Upper lobe of left lung (tissue), 6 donors: ENCODE measurements around the gene RIMBP2. TPM values are rescaled to one million over a fixed set of nuclear protein-coding genes. Genes with fewer than 3 reads are reported as not detected.

Experiments used
- ATAC-seq, 2 donors: fragments of 200-7000 bp; cut with Tn5 transposase; one replicate each; pipeline ENCODE4 v1.9.1; 2022; ENCODE audit warnings: mild to moderate bottlenecking in 2 of 2, moderate library complexity in 2 of 2; ENCODE audit not compliant: low FRiP score in 2 of 2
- DNase-seq, 2 donors: peaks; one replicate each; pipeline ENCODE4 v3.0.0-alpha.2; 2019 to 2020
- H3K27ac ChIP-seq, 4 donors: fragments of 200-600 bp; sonication (generic); one replicate each; pipeline ENCODE4 v1.5.1; 2016 to 2019
- H3K27me3 ChIP-seq, 4 donors: fragments of 200-600 bp; sonication (generic); one replicate each; pipeline ENCODE4 v1.5.1; 2017 to 2019
- H3K36me3 ChIP-seq, 4 donors: fragments of 200-600 bp; sonication (generic); one replicate each; pipeline ENCODE4 v1.5.1; 2016 to 2019
- H3K4me1 ChIP-seq, 4 donors: fragments of 200-600 bp; sonication (generic); one replicate each; pipeline ENCODE4 v1.5.1; 2018 to 2019
- H3K4me3 ChIP-seq, 4 donors: fragments of 200-600 bp; sonication (generic); one replicate each; pipeline ENCODE4 v1.5.1; 2017 to 2019; ENCODE audit warnings: mild to moderate bottlenecking in 2 of 4, moderate library complexity in 1 of 4
- H3K9me3 ChIP-seq, 4 donors: fragments of 200-600 bp; sonication (generic); one replicate each; pipeline ENCODE4 v1.5.1; 2018 to 2019
- CTCF ChIP-seq, 6 experiments: fragments of 450-650 bp in 4 of 6; fragments of 200-600 bp in 2 of 6; sonication (generic) in 2 of 6; IDR thresholded peaks; one replicate each; pipeline ENCODE4 v1.5.1; 2016 to 2019; ENCODE audit warnings: antibody characterized with exemption in 6 of 6
- EP300 ChIP-seq, 4 donors: sonication (generic); formaldehyde crosslinking; IDR thresholded peaks; one replicate each; pipeline ENCODE4 v1.5.1; 2017; ENCODE audit warnings: antibody characterized with exemption in 4 of 4, control low read depth in 2 of 4
- POLR2A ChIP-seq, 4 donors: fragments of 450-650 bp; IDR thresholded peaks; one replicate each; pipeline ENCODE4 v1.5.1; 2016 to 2017; ENCODE audit warnings: antibody characterized with exemption in 4 of 4, mild to moderate bottlenecking in 2 of 4
- POLR2AphosphoS5 ChIP-seq, 2 donors: sonication (generic); formaldehyde crosslinking; IDR thresholded peaks; one replicate each; pipeline ENCODE4 v1.5.1; 2017; ENCODE audit warnings: antibody characterized with exemption in 2 of 2
- WGBS, 2 donors: methylation state at CpG; one replicate each; pipeline ENCODE4 v1.1.5; 2017 to 2018; 5-methylcytosine and 5-hydroxymethylcytosine counted together
- total RNA-seq, 6 donors: library from RNA; depleted of rRNA in 4 of 6; stranded (reverse); fragments of >200 nt in 4 of 6; gene quantifications; one replicate each; pipeline versions ENCODE4 v1.1.0 to v1.2.1, GENCODE V29; 2016 to 2021
- donor health status: DM: no; HTN: no; CAD: no; lungs with moderate emphysema.
- donor health status: DM: no; HTN: yes; CAD: no; lungs with severe emphysema.

Gene RIMBP2
- total RNA-seq, 6 donors from 2014 or later: 0.23 to 3.9 (median 0.44) TPM; not detected in 1

GRCh38 chr12:130664772-130665171 lies 51.3 kb downstream of the RIMBP2 start:
- TF ChIP-seq POLR2A (IDR thresholded peaks at IDR 0.05): no peak
- no peak for TF ChIP-seq POLR2AphosphoS5 (IDR thresholded peaks at IDR 0.05)
- no peak for TF ChIP-seq CTCF (IDR thresholded peaks at IDR 0.05)
- TF ChIP-seq EP300 (IDR thresholded peaks at IDR 0.05): no peak
- no peak overlapping the region for H3K27ac ChIP-seq
- H3K4me3 ChIP-seq: no peak overlapping the region
- no peaks in the 10 kb centered on the region for H3K4me1 ChIP-seq
- H3K9me3 ChIP-seq: peaks cover 0 to 5% (median 0%) of the 10 kb centered on the region in 4 donors
- no peaks in the 10 kb centered on the region for H3K27me3 ChIP-seq
- no peaks in the 10 kb centered on the region for H3K36me3 ChIP-seq
- WGBS, 2 donors: 76 to 80% methylated on average over 8 of the region's 8 CpGs
- ATAC-seq (no peak), DNase-seq (no peak)

- DNase-seq (no peak), ATAC-seq (no peak)
- 83 to 93% methylated on average over 20 of the region's 20 CpGs for WGBS, 2 donors
- Histone ChIP-seq H3K9me3 (peaks cover 0 to 5% (median 0%) of the 10 kb centered on the region in 4 donors), H3K27ac (no peak overlapping the region), H3K27me3 (no peaks in the 10 kb centered on the region), H3K4me3 (no peak overlapping the region), H3K36me3 (no peaks in the 10 kb centered on the region), H3K4me1 (no peaks in the 10 kb centered on the region)
- TF ChIP-seq POLR2A (IDR thresholded peaks at IDR 0.05): no peak
Observed at GRCh38 chr12:130664252-130664651, 51.8 kb downstream of the RIMBP2 start.

- Histone ChIP-seq H3K4me1 (no peaks in the 10 kb centered on the region), H3K27me3 (no peaks in the 10 kb centered on the region), H3K36me3 (no peaks in the 10 kb centered on the region), H3K4me3 (no peak overlapping the region), H3K27ac (no peak overlapping the region), H3K9me3 (peaks cover 0 to 5% (median 0%) of the 10 kb centered on the region in 4 donors)
- TF ChIP-seq CTCF (IDR thresholded peaks at IDR 0.05) (no peak), EP300 (IDR thresholded peaks at IDR 0.05) (no peak), POLR2A (IDR thresholded peaks at IDR 0.05) (no peak), POLR2AphosphoS5 (IDR thresholded peaks at IDR 0.05) (no peak)
- WGBS, 2 donors: 53 to 70% methylated on average over 6 of the region's 6 CpGs
- DNase-seq (no peak), ATAC-seq (no peak)
Observed at GRCh38 chr12:130663514-130663913, 52.6 kb downstream of the RIMBP2 start.

DNA sequence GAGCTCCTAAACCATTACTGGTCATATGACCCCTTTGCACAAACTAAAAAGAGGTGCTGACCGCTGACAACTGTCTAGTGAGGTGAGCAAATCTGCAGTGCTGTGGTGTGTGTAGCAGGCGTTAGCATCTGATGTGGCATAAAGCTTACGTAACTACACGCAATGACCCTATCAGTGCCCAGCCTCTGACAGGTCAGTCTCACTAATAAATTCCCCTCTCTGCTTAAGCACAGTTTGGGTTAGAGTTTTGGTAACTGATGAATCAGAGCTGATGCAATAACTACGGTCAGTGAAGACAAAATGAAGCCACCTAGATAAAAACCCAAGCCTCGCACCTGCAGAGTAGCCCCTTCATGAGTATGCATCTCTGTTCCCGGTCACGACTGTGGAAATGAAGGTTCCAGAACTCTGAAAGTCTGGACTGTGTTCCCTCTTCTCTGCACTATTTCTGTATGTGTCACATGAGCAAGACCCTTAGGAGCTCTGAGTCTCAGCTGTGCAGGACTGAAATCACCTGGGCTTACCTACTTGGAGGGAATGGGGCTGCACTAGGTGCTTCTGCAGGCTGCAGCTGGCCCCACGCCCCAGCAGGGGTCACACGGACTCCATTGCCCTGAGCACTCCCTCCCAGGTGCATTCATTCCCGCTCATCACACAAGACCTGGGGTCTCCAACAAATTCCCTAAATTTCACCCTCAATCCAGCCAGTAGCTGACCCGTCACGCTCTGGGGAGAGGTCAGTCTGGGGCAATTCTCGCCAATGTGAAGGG lies 54.4 kb downstream of the RIMBP2 start:
- WGBS, 2 donors: 83 to 89% methylated on average over 11 to 14 of the region's 14 CpGs
- no peak for ATAC-seq
- Histone ChIP-seq H3K36me3 (no peaks in the 10 kb centered on the region), H3K4me3 (no peak overlapping the region), H3K4me1 (no peaks in the 10 kb centered on the region), H3K27me3 (no peaks in the 10 kb centered on the region), H3K27ac (no peak overlapping the region), H3K9me3 (no peaks in the 10 kb centered on the region)
- no peak for DNase-seq
- TF ChIP-seq EP300 (IDR thresholded peaks at IDR 0.05) (no peak), POLR2A (IDR thresholded peaks at IDR 0.05) (no peak), CTCF (IDR thresholded peaks at IDR 0.05) (no peak), POLR2AphosphoS5 (IDR thresholded peaks at IDR 0.05) (no peak)

- Histone ChIP-seq H3K4me3 (no peak overlapping the region), H3K27ac (no peak overlapping the region), H3K9me3 (no peaks in the 10 kb centered on the region), H3K27me3 (no peaks in the 10 kb centered on the region), H3K4me1 (no peaks in the 10 kb centered on the region), H3K36me3 (no peaks in the 10 kb centered on the region)
- DNase-seq (no peak), ATAC-seq (no peak)
- 94 to 100% methylated on average over 4 of the region's 4 CpGs for WGBS, 2 donors
- no peak for TF ChIP-seq EP300 (IDR thresholded peaks at IDR 0.05)
- TF ChIP-seq CTCF (IDR thresholded peaks at IDR 0.05): no peak
Observed at GRCh38 chr12:130661059-130661458, 55.0 kb downstream of the RIMBP2 start.
